Stimulated activated CD8-positive, alpha-beta memory T cell treated with anti-CD3 and anti-CD28 coated beads, Interleukin-15, amount 100 ng/mL, for 4 hours (primary cell): ENCODE measurements around the gene RPL36A.

Source experiments
- DNase-seq, 2 donors: peaks; one replicate each; pipeline ENCODE4 v3.0.0-alpha.2; 2020; ENCODE audit warnings: low read depth in 2 of 2

RPL36A gene

GRCh38 chrX:101390664-101391525, at the start of gene RPL36A:
TSS of gene RPL36A (plus strand) at chrX:101391011. CDS start at chrX:101391044, 33 bp downstream.
- peak; percentile 68 to 69 for DNase-seq

GRCh38 chrX:101347859-101348451, 42.9 kb upstream of the RPL36A start:
- DNase-seq: no peak

- peak; percentile 53 to 58 for DNase-seq
These were observed 42.2 kb upstream of the RPL36A start, which contains the start of gene TIMM8A for GRCh38 chrX:101348452-101349192. TSS of gene TIMM8A (minus strand) at chrX:101348742. CDS start at chrX:101348664, 78 bp downstream.

GRCh38 chrX:101349193-101349562, 41.6 kb upstream of the RPL36A start:
- no peak for DNase-seq

- no peak for DNase-seq
These were observed 33.5 kb upstream of the RPL36A start for GRCh38 chrX:101357166-101357795.

GRCh38 chrX:101359966-101360365, 30.8 kb upstream of the RPL36A start:
- DNase-seq: no peak

GRCh38 chrX:101360390-101360789, 30.4 kb upstream of the RPL36A start:
- DNase-seq: no peak

- DNase-seq: no peak
These were observed 28.7 kb upstream of the RPL36A start for GRCh38 chrX:101362116-101362515.

- no peak for DNase-seq
These were observed 28.1 kb upstream of the RPL36A start for GRCh38 chrX:101362757-101363156.

- DNase-seq: no peak
These were observed 25.5 kb upstream of the RPL36A start for GRCh38 chrX:101365301-101365795.

GRCh38 chrX:101368800-101369199, 22.0 kb upstream of the RPL36A start:
- DNase-seq: no peak

- DNase-seq: no peak
These were observed 21.1 kb upstream of the RPL36A start for GRCh38 chrX:101369687-101370086.

- DNase-seq: no peak
These were observed 19.8 kb upstream of the RPL36A start for GRCh38 chrX:101370888-101371504.

GRCh38 chrX:101377547-101377946, 13.3 kb upstream of the RPL36A start:
- no peak for DNase-seq

GRCh38 chrX:101383679-101384205, 7.1 kb upstream of the RPL36A start:
- DNase-seq: no peak

- DNase-seq: no peak
These were observed 5.7 kb upstream of the RPL36A start for GRCh38 chrX:101385026-101385684.

GRCh38 chrX:101385795-101386541, 4.8 kb upstream of the RPL36A start, which contains the start of gene BTK:
TSS of gene BTK (minus strand) at chrX:101386191. CDS start at chrX:101375284, 10,907 bp downstream.
- DNase-seq: no peak

- no peak for DNase-seq
These were observed 4.3 kb upstream of the RPL36A start for GRCh38 chrX:101386542-101386885.

GRCh38 chrX:101388604-101389003, 2.2 kb upstream of the RPL36A start:
- DNase-seq: no peak

GRCh38 chrX:101391831-101392230, 1.0 kb downstream of the RPL36A start:
- DNase-seq: no peak
